Smooth muscle cell of bladder (primary cell): ENCODE results near the gene PCP2. TPM values are rescaled to one million over a fixed set of nuclear protein-coding genes. Genes with fewer than 3 reads are reported as not detected.

Experiments used
- total RNA-seq: library from RNA; depleted of rRNA; stranded (reverse); fragments of >200 nt; gene quantifications from 2 replicates; pipeline ENCODE4 v1.2.3, GENCODE V29; 2014

Gene PCP2
- not detected in 2 replicates for total RNA-seq

GRCh38 chr19:7633698-7634097 is at the start of gene PCP2:
Gene PCP2 (minus strand): TSS chr19:7633719. CDS start chr19:7633457, 262 bp downstream.

GRCh38 chr19:7680606-7681339 is 47.3 kb upstream of the PCP2 start, which contains the start of gene TRAPPC5:
Gene TRAPPC5 (plus strand): TSS chr19:7680833. CDS start chr19:7682254, 1,421 bp downstream.

GRCh38 chr19:7676854-7677253 is 43.3 kb upstream of the PCP2 start, which contains the start of gene MCEMP1:
Gene MCEMP1 (plus strand): TSS chr19:7677090. CDS start chr19:7677121, 31 bp downstream.

GRCh38 chr19:7668842-7669241 is 35.3 kb upstream of the PCP2 start, which contains the start of gene RETN:
Gene RETN (plus strand): TSS chr19:7669049. CDS start chr19:7669327, 278 bp downstream.

GRCh38 chr19:7636691-7637373 is 3.3 kb upstream of the PCP2 start, which contains the start of gene STXBP2:
Gene STXBP2 (plus strand): TSS chr19:7637110. CDS start chr19:7637150, 40 bp downstream.

GRCh38 chr19:7629347-7630054 is 4.0 kb downstream of the PCP2 start, which contains the start of the genes PET100 and XAB2:
Gene PET100 (plus strand): TSS chr19:7629793. CDS start chr19:7629834, 41 bp downstream.
Gene XAB2 (minus strand): TSS chr19:7629545. CDS start chr19:7629527, 18 bp downstream.

GRCh38 chr19:7595466-7596133 is 37.9 kb downstream of the PCP2 start, which contains the start of gene CAMSAP3:
Gene CAMSAP3 (plus strand): TSS chr19:7595863. CDS start chr19:7596003, 140 bp downstream.

Other genes with a start within 250 kb of the PCP2 start
- 2.2 and 3.8 TPM in 2 replicates for gene PEX11G, start 144.7 kb downstream of the PCP2 start, total RNA-seq
- gene ZNF358, start 117.6 kb downstream of the PCP2 start, total RNA-seq = 8.5 and 11.4 TPM in 2 replicates
- gene MCOLN1, start 111.1 kb downstream of the PCP2 start, total RNA-seq = 3.8 and 5.6 TPM in 2 replicates
- gene PNPLA6, start 98.0 kb downstream of the PCP2 start, total RNA-seq = 38.5 and 63.0 TPM in 2 replicates
- gene CAMSAP3, start 37.9 kb downstream of the PCP2 start, total RNA-seq = not detected in 2 replicates
- 20.9 and 23.4 TPM in 2 replicates for gene XAB2, start 4.2 kb downstream of the PCP2 start, total RNA-seq
- gene PET100, start 3.9 kb downstream of the PCP2 start, total RNA-seq = 34.2 and 39.3 TPM in 2 replicates
- 6.6 and 8.8 TPM in 2 replicates for gene STXBP2, start 3.4 kb upstream of the PCP2 start, total RNA-seq
- gene RETN, start 35.3 kb upstream of the PCP2 start, total RNA-seq = not detected in 2 replicates
- gene MCEMP1, start 43.4 kb upstream of the PCP2 start, total RNA-seq = not detected in 2 replicates
- gene TRAPPC5, start 47.1 kb upstream of the PCP2 start, total RNA-seq = 124 and 126 TPM in 2 replicates
- not detected in 2 replicates for gene FCER2, start 68.4 kb upstream of the PCP2 start, total RNA-seq
- gene CLEC4G, start 98.4 kb upstream of the PCP2 start, total RNA-seq = not detected in 2 replicates
- not detected in 2 replicates for gene CD209, start 113.8 kb upstream of the PCP2 start, total RNA-seq
- gene CLEC4M, start 129.5 kb upstream of the PCP2 start, total RNA-seq = not detected in 2 replicates
- 13.5 and 14.7 TPM in 2 replicates for gene EVI5L, start 196.5 kb upstream of the PCP2 start, total RNA-seq
- gene PRR36, start 240.7 kb upstream of the PCP2 start, total RNA-seq = under 0.01 TPM in 1 of 2 replicates, not detected in the other